Measurements from ENCODE around the gene RGS5.

GRCh38 chr1:163161337-163161736 lies 41.4 kb downstream of the RGS5 start:
- TF ChIP-seq POLR2AphosphoS5 (IDR thresholded peaks at IDR 0.05) (no peak), POLR2A (IDR thresholded peaks at IDR 0.05) (no peak)
- TF ChIP-seq, protein P1, sequence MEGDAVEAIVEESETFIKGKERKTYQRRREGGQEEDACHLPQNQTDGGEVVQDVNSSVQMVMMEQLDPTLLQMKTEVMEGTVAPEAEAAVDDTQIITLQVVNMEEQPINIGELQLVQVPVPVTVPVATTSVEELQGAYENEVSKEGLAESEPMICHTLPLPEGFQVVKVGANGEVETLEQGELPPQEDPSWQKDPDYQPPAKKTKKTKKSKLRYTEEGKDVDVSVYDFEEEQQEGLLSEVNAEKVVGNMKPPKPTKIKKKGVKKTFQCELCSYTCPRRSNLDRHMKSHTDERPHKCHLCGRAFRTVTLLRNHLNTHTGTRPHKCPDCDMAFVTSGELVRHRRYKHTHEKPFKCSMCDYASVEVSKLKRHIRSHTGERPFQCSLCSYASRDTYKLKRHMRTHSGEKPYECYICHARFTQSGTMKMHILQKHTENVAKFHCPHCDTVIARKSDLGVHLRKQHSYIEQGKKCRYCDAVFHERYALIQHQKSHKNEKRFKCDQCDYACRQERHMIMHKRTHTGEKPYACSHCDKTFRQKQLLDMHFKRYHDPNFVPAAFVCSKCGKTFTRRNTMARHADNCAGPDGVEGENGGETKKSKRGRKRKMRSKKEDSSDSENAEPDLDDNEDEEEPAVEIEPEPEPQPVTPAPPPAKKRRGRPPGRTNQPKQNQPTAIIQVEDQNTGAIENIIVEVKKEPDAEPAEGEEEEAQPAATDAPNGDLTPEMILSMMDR (IDR thresholded peaks at IDR 0.05): no peak

All from sigmoid colon (tissue), 4 donors.